ENCODE data around the gene RIBC2.

GRCh38 chr22:45455212-45455611, 41.7 kb downstream of the RIBC2 start:
- TF ChIP-seq EP300 (IDR thresholded peaks at IDR 0.05; ENCODE audit: low read depth in 2 of 2, low read length in 2 of 2) (no peak), EP300 (CRISPR knock-in tag; IDR thresholded peaks at IDR 0.05; ENCODE audit: borderline replicate concordance) (no peak), TBP (CRISPR knock-in tag; IDR thresholded peaks at IDR 0.05) (no peak), PHB2 (IDR thresholded peaks at IDR 0.05; ENCODE audit: partially characterized antibody) (no peak), REST (IDR thresholded peaks at IDR 0.05; ENCODE audit: borderline replicate concordance in 1 of 2, low read depth in 1 of 2, low read length in 2 of 2) (no peak), GABPA (IDR thresholded peaks at IDR 0.05; ENCODE audit: low read depth, low read length) (no peak), GABPA (CRISPR knock-in tag; IDR thresholded peaks at IDR 0.05; ENCODE audit: low read depth) (no peak), CHD4 (IDR thresholded peaks at IDR 0.05; ENCODE audit: borderline replicate concordance, low read length) (no peak), EHMT2 (IDR thresholded peaks at IDR 0.05; ENCODE audit: borderline replicate concordance, low read depth, low read length) (no peak), HCFC1 (IDR thresholded peaks at IDR 0.05; ENCODE audit: low read depth, low read length) (no peak), POLR2A (IDR thresholded peaks at IDR 0.05; ENCODE audit: insufficient read depth in 1 of 2, low read depth in 2 of 2, low read length in 2 of 2) (no peak)

Measured in HepG2 (cell line).